ENCODE measurements around the gene ZNF239. TPM values are rescaled to one million over a fixed set of nuclear protein-coding genes. Genes with fewer than 3 reads are reported as not detected.

ZNF239 gene
- total and polyA plus RNA-seq, 2 donors (not counting 3 experiments of a cell fraction or from before 2014, with no cell fraction given): 0.30 to 0.51 TPM

- no peak overlapping the region for H3K9ac ChIP-seq (replicated peaks; ENCODE audit: extremely low read depth, insufficient read depth, low read length)
- TF ChIP-seq POLR2AphosphoS5 (IDR thresholded peaks at IDR 0.05; ENCODE audit: insufficient read depth, low read depth, low read length) (no peak), JUN (IDR thresholded peaks at IDR 0.05; ENCODE audit: borderline replicate concordance, insufficient read depth, insufficient read length, low read depth) (no peak), EZH2 (IDR thresholded peaks at IDR 0.05; ENCODE audit: borderline replicate concordance, low read depth, low read length, severe bottlenecking) (no peak), FOS (IDR thresholded peaks at IDR 0.05; ENCODE audit: borderline replicate concordance, insufficient read depth, low read length) (no peak), POLR2A (IDR thresholded peaks at IDR 0.05; ENCODE audit: low read depth, low read length) (no peak), MYC (IDR thresholded peaks at IDR 0.05; ENCODE audit: low read depth, low read length) (no peak), GATA2 (IDR thresholded peaks at IDR 0.05; ENCODE audit: insufficient read depth, insufficient read length, low read depth, low read length) (no peak)
- TF ChIP-seq, protein P1, sequence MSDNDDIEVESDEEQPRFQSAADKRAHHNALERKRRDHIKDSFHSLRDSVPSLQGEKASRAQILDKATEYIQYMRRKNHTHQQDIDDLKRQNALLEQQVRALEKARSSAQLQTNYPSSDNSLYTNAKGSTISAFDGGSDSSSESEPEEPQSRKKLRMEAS (IDR thresholded peaks at IDR 0.05; ENCODE audit: insufficient read depth, insufficient read length): no peak
- TF ChIP-seq, protein P2, sequence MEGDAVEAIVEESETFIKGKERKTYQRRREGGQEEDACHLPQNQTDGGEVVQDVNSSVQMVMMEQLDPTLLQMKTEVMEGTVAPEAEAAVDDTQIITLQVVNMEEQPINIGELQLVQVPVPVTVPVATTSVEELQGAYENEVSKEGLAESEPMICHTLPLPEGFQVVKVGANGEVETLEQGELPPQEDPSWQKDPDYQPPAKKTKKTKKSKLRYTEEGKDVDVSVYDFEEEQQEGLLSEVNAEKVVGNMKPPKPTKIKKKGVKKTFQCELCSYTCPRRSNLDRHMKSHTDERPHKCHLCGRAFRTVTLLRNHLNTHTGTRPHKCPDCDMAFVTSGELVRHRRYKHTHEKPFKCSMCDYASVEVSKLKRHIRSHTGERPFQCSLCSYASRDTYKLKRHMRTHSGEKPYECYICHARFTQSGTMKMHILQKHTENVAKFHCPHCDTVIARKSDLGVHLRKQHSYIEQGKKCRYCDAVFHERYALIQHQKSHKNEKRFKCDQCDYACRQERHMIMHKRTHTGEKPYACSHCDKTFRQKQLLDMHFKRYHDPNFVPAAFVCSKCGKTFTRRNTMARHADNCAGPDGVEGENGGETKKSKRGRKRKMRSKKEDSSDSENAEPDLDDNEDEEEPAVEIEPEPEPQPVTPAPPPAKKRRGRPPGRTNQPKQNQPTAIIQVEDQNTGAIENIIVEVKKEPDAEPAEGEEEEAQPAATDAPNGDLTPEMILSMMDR (IDR thresholded peaks at IDR 0.05; ENCODE audit: extremely low read depth in 1 of 2, insufficient read depth in 1 of 2, low read depth in 1 of 2, low read length in 2 of 2): no peak
- dilution Hi-C loops (cut with MboI; ENCODE audit: extremely low pct_ligation_motif_present, low sequenced_read_pairs): no loop called here
- ChIA-PET CTCF (no interaction called here), POLR2A (no interaction called here)
- no peak overlapping the region for H3K4me3 ChIP-seq (replicated peaks in 1 of 3; ENCODE audit: insufficient read depth in 1 of 3, low read depth in 1 of 3, low read length in 3 of 3)
- no peak for DNase-seq (ENCODE audit: low read depth, low spot score)
- no peaks in the 10 kb centered on the region for H3K27me3 ChIP-seq (ENCODE audit: control insufficient read depth in 2 of 2, insufficient read depth in 2 of 2, low read length in 2 of 2)
- H3K36me3 ChIP-seq (ENCODE audit: control insufficient read depth in 2 of 2, extremely low read depth in 1 of 2, insufficient read depth in 2 of 2, low read length in 2 of 2): no peaks in the 10 kb centered on the region
- no peak for FAIRE-seq
- H3K4me1 ChIP-seq (ENCODE audit: control insufficient read depth, extremely low read depth, insufficient read depth, low read length): no peaks in the 10 kb centered on the region
- no TSS peak for BruUV-seq (replicated peaks)
- H3K79me2 ChIP-seq (ENCODE audit: control insufficient read depth, insufficient read depth, low read length): no peaks in the 10 kb centered on the region
- no peak overlapping the region for H2AFZ ChIP-seq (ENCODE audit: low read depth, low read length)
- no peak overlapping the region for H3K4me2 ChIP-seq (ENCODE audit: insufficient read depth, low read length)
- no peaks in the 10 kb centered on the region for H3K9me3 ChIP-seq (replicated peaks; ENCODE audit: control insufficient read depth, insufficient read depth, low read length)
- no peaks in the 10 kb centered on the region for H4K20me1 ChIP-seq (replicated peaks; ENCODE audit: control insufficient read depth, extremely low read depth, insufficient read depth, low read length)
- intact Hi-C loops (cut with micrococcal nuclease): no loop called here
- H3K27ac ChIP-seq (ENCODE audit: insufficient read depth, low read depth, low read length): no peak overlapping the region
- H3K9me1 ChIP-seq (replicated peaks; ENCODE audit: control insufficient read depth, extremely low read depth, insufficient read depth, low read length): no peaks in the 10 kb centered on the region
Observed at GRCh38 chr10:43596546-43596945, 22.1 kb upstream of the ZNF239 start.
